ENCODE results near the gene ZNF423.

The ZNF423 gene

DNA sequence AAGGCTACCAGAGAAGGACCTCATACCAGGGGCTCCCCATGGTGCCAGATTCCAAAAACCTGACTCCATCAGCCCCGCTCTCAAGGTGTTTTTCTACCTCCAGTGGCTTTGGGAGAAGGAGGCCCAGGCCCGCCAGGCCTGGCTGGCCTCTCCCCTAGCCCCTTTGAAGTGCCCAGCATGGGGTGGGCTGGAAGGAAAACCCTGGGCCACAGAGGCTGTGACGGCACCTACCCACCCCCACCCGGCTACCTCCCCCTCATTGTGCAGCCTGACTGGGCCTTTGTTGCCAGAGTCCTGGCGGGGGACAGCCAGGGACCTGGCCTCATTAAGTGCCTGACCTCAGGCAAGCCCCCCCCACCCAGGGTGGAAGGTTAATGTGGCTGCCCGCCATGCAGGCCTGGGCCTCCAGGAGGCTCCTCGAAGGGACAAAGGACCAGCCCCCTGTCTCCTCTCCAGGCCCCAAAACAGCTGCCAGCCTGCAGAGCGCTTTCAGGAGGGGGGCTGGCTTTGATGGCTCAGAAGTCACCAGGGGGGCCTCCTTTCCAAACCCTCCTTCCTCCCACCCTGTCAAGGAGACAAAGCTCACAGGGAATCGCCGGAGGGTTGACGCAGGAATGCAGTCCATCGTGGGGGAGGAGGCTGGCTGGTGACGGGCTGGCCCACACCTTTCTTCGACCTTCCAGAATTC is 159.4 kb downstream of the ZNF423 start:
- CTCF ChIA-PET, result no interaction called here
- DNase-seq (ENCODE audit: extremely low spot score), result no peak
- POLR2A ChIA-PET, result no interaction called here
- TF ChIP-seq ZNF384 (IDR thresholded peaks at IDR 0.05), result no peak
- no peak for TF ChIP-seq L3MBTL2 (conservative IDR thresholded peaks at IDR 0.05)
- no peak for TF ChIP-seq FOXM1 (IDR thresholded peaks at IDR 0.05; ENCODE audit: borderline replicate concordance)
- TF ChIP-seq LEF1 (IDR thresholded peaks at IDR 0.05; ENCODE audit: borderline replicate concordance), result 0 out of 2 replicates have a peak, but pooled peaks have one; percentile 42

DNA sequence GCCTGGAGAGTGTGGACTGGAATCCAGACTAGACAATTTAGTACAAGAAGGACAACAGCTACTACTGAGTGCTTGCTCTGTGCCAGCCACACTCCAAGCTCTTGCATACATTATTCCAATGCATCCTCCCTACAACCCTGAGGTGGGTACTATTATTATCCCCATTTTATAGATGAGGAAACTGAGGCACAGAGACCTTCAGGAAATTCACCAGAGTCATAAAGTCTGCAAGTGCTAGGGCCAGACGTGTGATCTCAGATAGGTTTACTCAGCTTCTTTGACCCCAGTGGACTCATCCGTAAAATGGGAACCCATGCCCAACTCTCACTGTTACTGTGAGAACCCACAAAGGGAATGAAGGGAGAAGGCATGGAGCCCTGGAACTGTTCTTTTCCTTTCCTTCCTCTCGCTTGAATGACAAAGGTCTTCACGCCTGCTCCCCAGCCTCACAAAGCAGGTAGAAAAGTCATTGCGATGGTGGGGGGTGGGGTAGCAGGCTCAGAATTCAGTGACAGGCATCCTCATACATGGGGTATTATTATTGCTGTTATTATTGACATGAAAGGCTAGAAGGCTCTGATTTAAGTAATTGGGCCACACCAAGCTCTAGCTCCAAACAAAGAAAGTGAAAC is 160.0 kb downstream of the ZNF423 start:
- ChIA-PET POLR2A (no interaction called here), CTCF (no interaction called here)
- no peak for DNase-seq (ENCODE audit: extremely low spot score)
- TF ChIP-seq L3MBTL2 (conservative IDR thresholded peaks at IDR 0.05) (no peak), FOXK2 (IDR thresholded peaks at IDR 0.05) (no peak), CTBP1 (IDR thresholded peaks at IDR 0.05; ENCODE audit: borderline replicate concordance) (no peak), HDGF (IDR thresholded peaks at IDR 0.05; ENCODE audit: borderline replicate concordance) (no peak), BHLHE40 (IDR thresholded peaks at IDR 0.05; ENCODE audit: borderline replicate concordance) (no peak), SP1 (IDR thresholded peaks at IDR 0.05) (no peak), TARDBP (IDR thresholded peaks at IDR 0.05) (no peak), FOXA1 (IDR thresholded peaks at IDR 0.05) (no peak), SUZ12 (IDR thresholded peaks at IDR 0.05) (no peak), ELF4 (IDR thresholded peaks at IDR 0.05) (no peak), NFRKB (IDR thresholded peaks at IDR 0.05) (no peak), ZNF384 (IDR thresholded peaks at IDR 0.05) (no peak), ARNT (IDR thresholded peaks at IDR 0.05) (no peak), FOXM1 (IDR thresholded peaks at IDR 0.05; ENCODE audit: borderline replicate concordance) (no peak), LEF1 (IDR thresholded peaks at IDR 0.05; ENCODE audit: borderline replicate concordance) (no peak)
- TF ChIP-seq, protein P1, sequence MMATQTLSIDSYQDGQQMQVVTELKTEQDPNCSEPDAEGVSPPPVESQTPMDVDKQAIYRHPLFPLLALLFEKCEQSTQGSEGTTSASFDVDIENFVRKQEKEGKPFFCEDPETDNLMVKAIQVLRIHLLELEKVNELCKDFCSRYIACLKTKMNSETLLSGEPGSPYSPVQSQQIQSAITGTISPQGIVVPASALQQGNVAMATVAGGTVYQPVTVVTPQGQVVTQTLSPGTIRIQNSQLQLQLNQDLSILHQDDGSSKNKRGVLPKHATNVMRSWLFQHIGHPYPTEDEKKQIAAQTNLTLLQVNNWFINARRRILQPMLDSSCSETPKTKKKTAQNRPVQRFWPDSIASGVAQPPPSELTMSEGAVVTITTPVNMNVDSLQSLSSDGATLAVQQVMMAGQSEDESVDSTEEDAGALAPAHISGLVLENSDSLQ (IDR thresholded peaks at IDR 0.05), result no peak

DNA sequence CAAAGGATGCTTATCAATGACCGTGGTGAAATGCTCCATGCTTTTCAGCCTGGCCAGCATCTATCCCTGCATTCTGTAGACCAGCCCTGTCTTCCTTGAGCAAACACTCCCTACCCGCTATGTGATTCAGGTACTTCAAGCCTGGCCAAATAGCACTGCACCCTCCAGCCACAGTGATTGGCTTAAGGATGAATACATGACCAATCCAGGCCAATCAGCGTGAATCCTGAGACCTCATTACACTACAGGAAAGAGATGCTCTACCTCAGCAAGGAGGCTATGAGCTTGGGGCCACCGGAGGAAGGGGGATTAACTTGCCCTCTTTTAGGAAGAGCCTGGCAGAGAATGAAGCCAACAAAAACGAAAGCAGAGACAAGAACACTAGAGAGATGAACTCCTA is 162.5 kb downstream of the ZNF423 start:
- no peak for DNase-seq (ENCODE audit: extremely low spot score)
- ChIA-PET CTCF (no interaction called here), POLR2A (no interaction called here)
- no peak for TF ChIP-seq FOXA1 (IDR thresholded peaks at IDR 0.05)

DNA sequence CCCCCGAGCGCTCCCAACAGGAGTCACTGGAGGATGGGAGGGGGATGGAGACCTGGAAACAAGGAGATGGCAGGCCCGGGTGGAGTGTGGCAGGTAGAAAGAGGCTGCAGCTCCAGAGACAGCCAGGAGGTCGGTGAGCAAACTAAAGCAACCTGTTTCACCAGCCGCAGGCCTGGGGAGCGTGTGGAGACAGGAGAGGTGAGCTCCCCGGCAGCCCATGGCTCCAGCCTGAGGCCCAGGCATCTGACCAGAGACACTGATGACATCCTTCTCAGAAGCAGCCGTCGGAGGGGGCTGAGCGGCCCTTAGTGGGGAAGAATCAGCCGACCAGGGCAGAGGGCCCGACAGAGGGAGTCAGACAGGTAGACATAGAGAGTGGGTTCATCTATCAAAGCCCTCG is 165.1 kb downstream of the ZNF423 start:
- TF ChIP-seq SUZ12 (IDR thresholded peaks at IDR 0.05) (no peak), BHLHE40 (IDR thresholded peaks at IDR 0.05; ENCODE audit: borderline replicate concordance) (no peak), HDGF (IDR thresholded peaks at IDR 0.05; ENCODE audit: borderline replicate concordance) (no peak), ZNF384 (IDR thresholded peaks at IDR 0.05) (no peak), ARNT (IDR thresholded peaks at IDR 0.05) (no peak), FOXM1 (IDR thresholded peaks at IDR 0.05; ENCODE audit: borderline replicate concordance) (no peak), LEF1 (IDR thresholded peaks at IDR 0.05; ENCODE audit: borderline replicate concordance) (no peak), FOXK2 (IDR thresholded peaks at IDR 0.05) (no peak), CTBP1 (IDR thresholded peaks at IDR 0.05; ENCODE audit: borderline replicate concordance) (no peak), L3MBTL2 (conservative IDR thresholded peaks at IDR 0.05) (no peak), TARDBP (IDR thresholded peaks at IDR 0.05) (no peak), FOXA1 (IDR thresholded peaks at IDR 0.05) (no peak), SP1 (IDR thresholded peaks at IDR 0.05) (no peak), ELF4 (IDR thresholded peaks at IDR 0.05) (no peak), NFRKB (IDR thresholded peaks at IDR 0.05) (no peak)
- TF ChIP-seq, protein P1 (IDR thresholded peaks at IDR 0.05), result no peak
- ChIA-PET CTCF (no interaction called here), POLR2A (no interaction called here)
- DNase-seq (ENCODE audit: extremely low spot score), result no peak

DNA sequence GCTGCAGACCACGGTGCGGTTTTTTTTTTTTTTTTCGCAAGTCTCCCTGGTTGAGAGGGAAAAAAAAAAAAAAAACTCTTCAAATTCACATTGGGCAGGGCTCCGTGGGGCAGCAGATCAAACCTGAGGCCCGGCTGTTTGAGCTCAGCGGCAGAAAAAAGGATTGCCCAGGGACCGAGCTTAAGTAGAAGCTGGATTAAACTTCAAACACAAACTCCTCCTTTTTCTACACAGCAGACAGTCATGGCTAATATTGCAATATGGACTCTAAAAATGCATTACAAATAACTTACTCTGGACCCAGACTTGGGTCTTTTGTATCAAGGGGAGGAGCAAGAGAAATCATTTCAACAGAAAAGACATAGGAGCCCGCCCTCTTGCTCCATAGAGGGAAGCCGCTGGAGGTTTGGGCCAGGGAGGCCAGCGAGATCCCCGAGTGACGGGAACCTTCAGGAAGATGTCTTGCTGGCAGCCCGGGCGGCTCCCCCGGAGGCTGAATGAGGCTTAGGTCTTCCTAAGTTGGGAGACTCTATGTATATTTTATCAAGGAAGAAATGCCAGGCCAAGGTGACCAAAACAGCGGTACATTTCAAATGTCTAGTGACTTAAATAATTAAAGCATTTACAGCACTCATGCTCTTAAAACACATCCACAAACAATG is 167.7 kb downstream of the ZNF423 start:
- CTCF ChIA-PET, result no interaction called here
- POLR2A ChIA-PET, result no interaction called here
- DNase-seq (ENCODE audit: extremely low spot score), result no peak
- TF ChIP-seq ZNF384 (IDR thresholded peaks at IDR 0.05), result no peak
- TF ChIP-seq, protein P1 (IDR thresholded peaks at IDR 0.05), result no peak
- no peak for TF ChIP-seq CTBP1 (IDR thresholded peaks at IDR 0.05; ENCODE audit: borderline replicate concordance)
- no peak for TF ChIP-seq TARDBP (IDR thresholded peaks at IDR 0.05)
- TF ChIP-seq LEF1 (IDR thresholded peaks at IDR 0.05; ENCODE audit: borderline replicate concordance), result no peak
- no peak for TF ChIP-seq SUZ12 (IDR thresholded peaks at IDR 0.05)
- TF ChIP-seq FOXK2 (IDR thresholded peaks at IDR 0.05), result no peak
- no peak for TF ChIP-seq ARNT (IDR thresholded peaks at IDR 0.05)
- no peak for TF ChIP-seq FOXM1 (IDR thresholded peaks at IDR 0.05; ENCODE audit: borderline replicate concordance)
- no peak for TF ChIP-seq HDGF (IDR thresholded peaks at IDR 0.05; ENCODE audit: borderline replicate concordance)
- no peak for TF ChIP-seq BHLHE40 (IDR thresholded peaks at IDR 0.05; ENCODE audit: borderline replicate concordance)
- TF ChIP-seq NFRKB (IDR thresholded peaks at IDR 0.05), result no peak
- TF ChIP-seq SP1 (IDR thresholded peaks at IDR 0.05), result no peak
- TF ChIP-seq ELF4 (IDR thresholded peaks at IDR 0.05), result no peak
- TF ChIP-seq L3MBTL2 (conservative IDR thresholded peaks at IDR 0.05), result no peak

DNA sequence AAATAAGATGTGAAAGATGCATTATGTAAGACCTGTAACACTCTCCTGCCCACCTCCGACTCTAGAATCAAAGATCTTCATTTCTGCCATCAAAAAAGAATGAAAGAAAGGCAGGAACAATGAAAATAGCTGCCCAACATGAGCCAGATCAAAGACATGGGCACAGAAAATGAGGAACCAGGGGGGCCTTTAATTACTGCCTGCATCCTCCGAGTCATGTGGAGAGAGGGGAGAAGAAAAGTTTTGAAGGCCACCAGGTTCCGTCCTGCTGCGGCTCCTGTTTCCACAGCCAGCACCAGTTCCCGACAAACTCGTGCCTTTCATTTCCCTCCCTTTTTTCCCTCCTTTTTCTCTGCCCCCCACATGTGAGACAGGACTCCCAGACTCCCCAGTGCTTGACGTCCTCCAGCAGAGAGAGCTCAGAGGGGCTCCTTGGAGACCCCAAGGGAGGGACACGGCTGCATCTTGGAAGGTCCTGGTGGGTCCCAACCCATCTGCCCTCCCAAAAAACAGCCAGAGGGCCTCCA is 168.4 kb downstream of the ZNF423 start:
- ChIA-PET CTCF (no interaction called here), POLR2A (no interaction called here)
- DNase-seq (ENCODE audit: extremely low spot score), result no peak
- TF ChIP-seq BHLHE40 (IDR thresholded peaks at IDR 0.05; ENCODE audit: borderline replicate concordance) (no peak), NFRKB (IDR thresholded peaks at IDR 0.05) (no peak), HDGF (IDR thresholded peaks at IDR 0.05; ENCODE audit: borderline replicate concordance) (no peak), L3MBTL2 (conservative IDR thresholded peaks at IDR 0.05) (no peak), TARDBP (IDR thresholded peaks at IDR 0.05) (no peak), ARNT (IDR thresholded peaks at IDR 0.05) (no peak), ELF4 (IDR thresholded peaks at IDR 0.05) (no peak), SUZ12 (IDR thresholded peaks at IDR 0.05) (no peak), FOXK2 (IDR thresholded peaks at IDR 0.05) (no peak), SP1 (IDR thresholded peaks at IDR 0.05) (no peak)
- TF ChIP-seq, protein P1 (IDR thresholded peaks at IDR 0.05), result no peak
